HG03025 (cell line): ENCODE measurements around the gene F8A1.
"Not testable (repeated sequence)": the region's sequence is repeated elsewhere in the genome, so short reads cannot be mapped to it uniquely, and the experiment has no call there.

ENCODE experiments used
- ATAC-seq: cut with Tn5 transposase; IDR thresholded peaks from one replicate; pipeline ENCODE4 v1.9.1; 2021; ENCODE audit warnings: mild to moderate bottlenecking, moderate library complexity; ENCODE audit not compliant: unreplicated experiment, low FRiP score

Gene F8A1

GRCh38 chrX:154886069-154886788 lies at the start of gene F8A1:
Gene F8A1, plus strand, starts transcription at chrX:154886355. Its CDS starts 20 bp downstream, at chrX:154886375.
- peak; percentile 54 for ATAC-seq

GRCh38 chrX:154840856-154841255 lies 45.3 kb upstream of the F8A1 start:
- ATAC-seq: no peak

- no peak for ATAC-seq
Measured at GRCh38 chrX:154850957-154851611, 35.1 kb upstream of the F8A1 start.

GRCh38 chrX:154855256-154855655 lies 30.9 kb upstream of the F8A1 start:
- no peak for ATAC-seq

- ATAC-seq: not testable (repeated sequence)
Measured at GRCh38 chrX:154868522-154868921, 17.6 kb upstream of the F8A1 start.

GRCh38 chrX:154873329-154873728 lies 12.8 kb upstream of the F8A1 start:
- no peak for ATAC-seq

- not testable (repeated sequence) for ATAC-seq
Measured at GRCh38 chrX:154884069-154884468, 2.1 kb upstream of the F8A1 start.

GRCh38 chrX:154885057-154885456 lies 1.1 kb upstream of the F8A1 start:
- not testable (repeated sequence) for ATAC-seq

- ATAC-seq: not testable (repeated sequence)
Measured at GRCh38 chrX:154885549-154885948, 606 bp upstream of the F8A1 start.

- peak; percentile 34 for ATAC-seq
Measured at GRCh38 chrX:154886789-154887221, 650 bp downstream of the F8A1 start.

- ATAC-seq: no peak
Measured at GRCh38 chrX:154890990-154891639, 5.0 kb downstream of the F8A1 start.

GRCh38 chrX:154892296-154892695 lies 6.1 kb downstream of the F8A1 start:
- no peak for ATAC-seq

- no peak for ATAC-seq
Measured at GRCh38 chrX:154900323-154900722, 14.2 kb downstream of the F8A1 start.

GRCh38 chrX:154902408-154902807 lies 16.3 kb downstream of the F8A1 start:
- no peak for ATAC-seq

GRCh38 chrX:154908821-154909220 lies 22.7 kb downstream of the F8A1 start:
- no peak for ATAC-seq

GRCh38 chrX:154910048-154910447 lies 23.9 kb downstream of the F8A1 start:
- ATAC-seq: not testable (repeated sequence)

GRCh38 chrX:154910528-154910927 lies 24.4 kb downstream of the F8A1 start:
- not testable (repeated sequence) for ATAC-seq

GRCh38 chrX:154914052-154914451 lies 27.9 kb downstream of the F8A1 start:
- ATAC-seq: no peak

GRCh38 chrX:154918060-154918483 lies 31.9 kb downstream of the F8A1 start:
- ATAC-seq: no peak

- ATAC-seq: not testable (repeated sequence)
Measured at GRCh38 chrX:154924771-154925170, 38.6 kb downstream of the F8A1 start.
